ENCODE results near the gene TAL1. TPM values are rescaled to one million over a fixed set of nuclear protein-coding genes. Genes with fewer than 3 reads are reported as not detected.
A peak's percentile ranks its signal among the peaks of the same experiment; 100 is the strongest.
"Not testable (repeated sequence)": the region's sequence is repeated elsewhere in the genome, so short reads cannot be mapped to it uniquely, and the experiment has no call there.

The TAL1 gene
- polyA plus RNA-seq (2012; ENCODE audit: low read depth, missing spikeins): not detected

GRCh38 chr1:47232187-47232874, at the start of gene TAL1:
Gene TAL1 (minus strand): TSS chr1:47232225. CDS start chr1:47225888, 6,337 bp downstream.
- FAIRE-seq: no peak
- no peak for DNase-seq (ENCODE audit: insufficient read length, low spot score)
- TF ChIP-seq POLR2AphosphoS5 (IDR thresholded peaks at IDR 0.05; ENCODE audit: low read depth, low read length) (no peak), SPI1 (IDR thresholded peaks at IDR 0.05; ENCODE audit: low read depth, low read length) (no peak), TAF1 (IDR thresholded peaks at IDR 0.05; ENCODE audit: low read depth, low read length) (no peak), POU2F2 (IDR thresholded peaks at IDR 0.05; ENCODE audit: low read depth, low read length) (no peak), POLR2A (IDR thresholded peaks at IDR 0.05; ENCODE audit: low read depth, low read length) (no peak), PAX5 (IDR thresholded peaks at IDR 0.05; ENCODE audit: insufficient read depth, low read length, severe bottlenecking) (no peak)

GRCh38 chr1:47280142-47280541, 48.1 kb upstream of the TAL1 start:
- TF ChIP-seq PAX5 (IDR thresholded peaks at IDR 0.05; ENCODE audit: insufficient read depth, low read length, severe bottlenecking) (no peak), TAF1 (IDR thresholded peaks at IDR 0.05; ENCODE audit: low read depth, low read length) (no peak), POLR2A (IDR thresholded peaks at IDR 0.05; ENCODE audit: low read depth, low read length) (no peak), POLR2AphosphoS5 (IDR thresholded peaks at IDR 0.05; ENCODE audit: low read depth, low read length) (no peak), SPI1 (IDR thresholded peaks at IDR 0.05; ENCODE audit: low read depth, low read length) (no peak), POU2F2 (IDR thresholded peaks at IDR 0.05; ENCODE audit: low read depth, low read length) (no peak)
- FAIRE-seq: peak; percentile 62
- DNase-seq (ENCODE audit: insufficient read length, low spot score): no peak

GRCh38 chr1:47276850-47277249, 44.8 kb upstream of the TAL1 start:
- no peak for DNase-seq (ENCODE audit: insufficient read length, low spot score)
- TF ChIP-seq POU2F2 (IDR thresholded peaks at IDR 0.05; ENCODE audit: low read depth, low read length) (no peak), SPI1 (IDR thresholded peaks at IDR 0.05; ENCODE audit: low read depth, low read length) (no peak), POLR2A (IDR thresholded peaks at IDR 0.05; ENCODE audit: low read depth, low read length) (no peak), TAF1 (IDR thresholded peaks at IDR 0.05; ENCODE audit: low read depth, low read length) (no peak), PAX5 (IDR thresholded peaks at IDR 0.05; ENCODE audit: insufficient read depth, low read length, severe bottlenecking) (no peak)
- FAIRE-seq: no peak

- not testable (repeated sequence) for DNase-seq (ENCODE audit: insufficient read length, low spot score); FAIRE-seq
These were observed 43.8 kb upstream of the TAL1 start for GRCh38 chr1:47275811-47276210.

- not testable (repeated sequence) for FAIRE-seq; DNase-seq (ENCODE audit: insufficient read length, low spot score)
These were observed 33.5 kb upstream of the TAL1 start for GRCh38 chr1:47265529-47265928.

GRCh38 chr1:47262787-47263413, 30.9 kb upstream of the TAL1 start:
- peak; percentile 71 for FAIRE-seq
- TF ChIP-seq POLR2A (IDR thresholded peaks at IDR 0.05; ENCODE audit: low read depth, low read length): no peak
- TF ChIP-seq POU2F2 (IDR thresholded peaks at IDR 0.05; ENCODE audit: low read depth, low read length): no peak
- no peak for TF ChIP-seq PAX5 (IDR thresholded peaks at IDR 0.05; ENCODE audit: insufficient read depth, low read length, severe bottlenecking)
- no peak for TF ChIP-seq POLR2AphosphoS5 (IDR thresholded peaks at IDR 0.05; ENCODE audit: low read depth, low read length)
- TF ChIP-seq SPI1 (IDR thresholded peaks at IDR 0.05; ENCODE audit: low read depth, low read length): no peak
- no peak for TF ChIP-seq TAF1 (IDR thresholded peaks at IDR 0.05; ENCODE audit: low read depth, low read length)
- no peak for DNase-seq (ENCODE audit: insufficient read length, low spot score)

GRCh38 chr1:47257224-47257623, 25.2 kb upstream of the TAL1 start:
- DNase-seq (ENCODE audit: insufficient read length, low spot score): no peak
- FAIRE-seq: no peak
- TF ChIP-seq SPI1 (IDR thresholded peaks at IDR 0.05; ENCODE audit: low read depth, low read length): no peak
- TF ChIP-seq TAF1 (IDR thresholded peaks at IDR 0.05; ENCODE audit: low read depth, low read length): no peak
- TF ChIP-seq POLR2AphosphoS5 (IDR thresholded peaks at IDR 0.05; ENCODE audit: low read depth, low read length): no peak
- no peak for TF ChIP-seq PAX5 (IDR thresholded peaks at IDR 0.05; ENCODE audit: insufficient read depth, low read length, severe bottlenecking)
- TF ChIP-seq POU2F2 (IDR thresholded peaks at IDR 0.05; ENCODE audit: low read depth, low read length): no peak
- TF ChIP-seq POLR2A (IDR thresholded peaks at IDR 0.05; ENCODE audit: low read depth, low read length): no peak

GRCh38 chr1:47252795-47253194, 20.8 kb upstream of the TAL1 start:
- no peak for FAIRE-seq

GRCh38 chr1:47252369-47252768, 20.3 kb upstream of the TAL1 start:
- no peak for TF ChIP-seq PAX5 (IDR thresholded peaks at IDR 0.05; ENCODE audit: insufficient read depth, low read length, severe bottlenecking)
- no peak for TF ChIP-seq TAF1 (IDR thresholded peaks at IDR 0.05; ENCODE audit: low read depth, low read length)
- TF ChIP-seq SPI1 (IDR thresholded peaks at IDR 0.05; ENCODE audit: low read depth, low read length): no peak
- no peak for TF ChIP-seq POU2F2 (IDR thresholded peaks at IDR 0.05; ENCODE audit: low read depth, low read length)
- TF ChIP-seq POLR2A (IDR thresholded peaks at IDR 0.05; ENCODE audit: low read depth, low read length): no peak
- TF ChIP-seq POLR2AphosphoS5 (IDR thresholded peaks at IDR 0.05; ENCODE audit: low read depth, low read length): no peak
- DNase-seq (ENCODE audit: insufficient read length, low spot score) (no peak), FAIRE-seq (no peak)

More at GRCh38 chr1:47252795-47253194, 20.8 kb upstream of the TAL1 start:
- TF ChIP-seq SPI1 (IDR thresholded peaks at IDR 0.05; ENCODE audit: low read depth, low read length): no peak
- no peak for TF ChIP-seq POU2F2 (IDR thresholded peaks at IDR 0.05; ENCODE audit: low read depth, low read length)
- TF ChIP-seq POLR2A (IDR thresholded peaks at IDR 0.05; ENCODE audit: low read depth, low read length): no peak
- no peak for TF ChIP-seq TAF1 (IDR thresholded peaks at IDR 0.05; ENCODE audit: low read depth, low read length)
- TF ChIP-seq PAX5 (IDR thresholded peaks at IDR 0.05; ENCODE audit: insufficient read depth, low read length, severe bottlenecking): no peak
- no peak for TF ChIP-seq POLR2AphosphoS5 (IDR thresholded peaks at IDR 0.05; ENCODE audit: low read depth, low read length)
- DNase-seq (ENCODE audit: insufficient read length, low spot score): no peak

GRCh38 chr1:47249755-47250154, 17.7 kb upstream of the TAL1 start:
- no peak for DNase-seq (ENCODE audit: insufficient read length, low spot score)
- FAIRE-seq: no peak
- TF ChIP-seq TAF1 (IDR thresholded peaks at IDR 0.05; ENCODE audit: low read depth, low read length): no peak
- no peak for TF ChIP-seq POLR2A (IDR thresholded peaks at IDR 0.05; ENCODE audit: low read depth, low read length)
- no peak for TF ChIP-seq POU2F2 (IDR thresholded peaks at IDR 0.05; ENCODE audit: low read depth, low read length)
- no peak for TF ChIP-seq POLR2AphosphoS5 (IDR thresholded peaks at IDR 0.05; ENCODE audit: low read depth, low read length)
- TF ChIP-seq SPI1 (IDR thresholded peaks at IDR 0.05; ENCODE audit: low read depth, low read length): no peak
- TF ChIP-seq PAX5 (IDR thresholded peaks at IDR 0.05; ENCODE audit: insufficient read depth, low read length, severe bottlenecking): no peak
